Measurements from ENCODE around the gene PRDM16. TPM values are rescaled to one million over a fixed set of nuclear protein-coding genes. Genes with fewer than 3 reads are reported as not detected.

PRDM16 gene
- total RNA-seq, 1 experiment from 2014 or later = 6.1 TPM

- H3K9me3 ChIP-seq (ENCODE audit: control insufficient read depth in 1 of 2, insufficient read depth in 1 of 2, low read depth in 1 of 2, low read length in 2 of 2) = no peaks in the 10 kb centered on the region
- BruUV-seq (replicated peaks) = no TSS peak
- no peak overlapping the region for H3K4me2 ChIP-seq (ENCODE audit: low read length)
- H2AFZ ChIP-seq (ENCODE audit: low read depth, low read length, poor library complexity, severe bottlenecking) = no peak overlapping the region
- no peak overlapping the region for H3K9ac ChIP-seq (ENCODE audit: low read length)
- no peaks in the 10 kb centered on the region for H3K36me3 ChIP-seq (ENCODE audit: control insufficient read depth in 1 of 2, insufficient read depth in 2 of 2, low read length in 2 of 2)
- CTCF ChIA-PET = no interaction called here
- no peaks in the 10 kb centered on the region for H4K20me1 ChIP-seq (ENCODE audit: insufficient read depth)
- intact Hi-C loops (cut with micrococcal nuclease) = no loop called here
- RAD21 ChIA-PET (ENCODE audit: low non-redundant PET in 1 of 2, low total read pairs in 2 of 2, uncharacterized antibody in 2 of 2, unreplicated experiment in 2 of 2) = no interaction called here
- no peaks in the 10 kb centered on the region for H3K4me1 ChIP-seq (ENCODE audit: control insufficient read depth in 1 of 2, insufficient read depth in 2 of 2, low read length in 2 of 2)
- ATAC-seq (no peak), DNase-seq (ENCODE audit: low read depth, low spot score) (no peak)
- no peaks in the 10 kb centered on the region for H3K79me2 ChIP-seq (ENCODE audit: insufficient read depth, low read length)
- H3K27ac ChIP-seq (ENCODE audit: low read depth, low read length) = no peak overlapping the region
- POLR2A ChIA-PET = no interaction called here
- no peak overlapping the region for H3K4me3 ChIP-seq (replicated peaks in 1 of 2; ENCODE audit: low read depth in 1 of 2, low read length in 2 of 2)
- no peak for TF ChIP-seq SRF (IDR thresholded peaks at IDR 0.05; ENCODE audit: low read depth)
- no peak for TF ChIP-seq ZNF274 (IDR thresholded peaks at IDR 0.05; ENCODE audit: low read depth, low read length)
- no peak for TF ChIP-seq RAD21 (IDR thresholded peaks at IDR 0.05; ENCODE audit: low read depth)
- no peak for TF ChIP-seq ELF1 (IDR thresholded peaks at IDR 0.05; ENCODE audit: borderline replicate concordance, low read depth)
- TF ChIP-seq CEBPB (IDR thresholded peaks at IDR 0.05; ENCODE audit: low read depth) = no peak
- no peak for TF ChIP-seq EGR1 (IDR thresholded peaks at IDR 0.05; ENCODE audit: low read depth)
- no peak for TF ChIP-seq TCF7L2 (IDR thresholded peaks at IDR 0.05; ENCODE audit: borderline replicate concordance, extremely low read depth, insufficient read depth, insufficient read length)
- H3K9me2 ChIP-seq (ENCODE audit: insufficient read depth) = no peaks in the 10 kb centered on the region
- no peaks in the 10 kb centered on the region for H3K27me3 ChIP-seq (ENCODE audit: insufficient read depth, low read length)
Measured at GRCh38 chr1:3138623-3139151, 69.7 kb downstream of the PRDM16 start.

GRCh38 chr1:3139451-3139852 lies 70.4 kb downstream of the PRDM16 start:
- ChIA-PET RAD21 (ENCODE audit: low non-redundant PET in 1 of 2, low total read pairs in 2 of 2, uncharacterized antibody in 2 of 2, unreplicated experiment in 2 of 2) (no interaction called here), CTCF (no interaction called here), POLR2A (no interaction called here)
- H3K27ac ChIP-seq (ENCODE audit: low read depth, low read length) = no peak overlapping the region
- no peak overlapping the region for H2AFZ ChIP-seq (ENCODE audit: low read depth, low read length, poor library complexity, severe bottlenecking)
- no peaks in the 10 kb centered on the region for H3K79me2 ChIP-seq (ENCODE audit: insufficient read depth, low read length)
- intact Hi-C loops (cut with micrococcal nuclease) = no loop called here
- no peaks in the 10 kb centered on the region for H3K9me2 ChIP-seq (ENCODE audit: insufficient read depth)
- no peaks in the 10 kb centered on the region for H3K4me1 ChIP-seq (ENCODE audit: control insufficient read depth in 1 of 2, insufficient read depth in 2 of 2, low read length in 2 of 2)
- no peak overlapping the region for H3K9ac ChIP-seq (ENCODE audit: low read length)
- BruUV-seq (replicated peaks) = no TSS peak
- no peak for ATAC-seq
- H3K4me2 ChIP-seq (ENCODE audit: low read length) = no peak overlapping the region
- H3K4me3 ChIP-seq (replicated peaks in 1 of 2; ENCODE audit: low read depth in 1 of 2, low read length in 2 of 2) = no peak overlapping the region
- TF ChIP-seq CTCF (IDR thresholded peaks at IDR 0.05 in 2 of 3, conservative IDR thresholded peaks at IDR 0.05 in 1 of 3; ENCODE audit: borderline replicate concordance in 1 of 3, insufficient read depth in 1 of 3, low read depth in 2 of 3, low read length in 2 of 3) (no peak), SP1 (IDR thresholded peaks at IDR 0.05; ENCODE audit: low read depth) (no peak), EZH2 (IDR thresholded peaks at IDR 0.05) (no peak)
- no peaks in the 10 kb centered on the region for H3K9me3 ChIP-seq (ENCODE audit: control insufficient read depth in 1 of 2, insufficient read depth in 1 of 2, low read depth in 1 of 2, low read length in 2 of 2)
- H3K27me3 ChIP-seq (ENCODE audit: insufficient read depth, low read length) = no peaks in the 10 kb centered on the region
- no peak for DNase-seq (ENCODE audit: low read depth, low spot score)
- no peaks in the 10 kb centered on the region for H3K36me3 ChIP-seq (ENCODE audit: control insufficient read depth in 1 of 2, insufficient read depth in 2 of 2, low read length in 2 of 2)
- H4K20me1 ChIP-seq (ENCODE audit: insufficient read depth) = no peaks in the 10 kb centered on the region
